H1 (cell line): ENCODE results near the gene SEMA6A. TPM values are rescaled to one million over a fixed set of nuclear protein-coding genes. Genes with fewer than 3 reads are reported as not detected.

Experiments used
- EP300 ChIP-seq, 2 experiments: IDR thresholded peaks; 1 replicate in 1 of 2; 2 replicates in 1 of 2; pipeline ENCODE4 v1.6.1; 2011 to 2012; ENCODE audit warnings: low read depth in 2 of 2, low read length in 2 of 2, mild to moderate bottlenecking in 2 of 2, borderline replicate concordance in 1 of 2, inconsistent platforms in 1 of 2, moderate library complexity in 1 of 2
- POLR2AphosphoS5 ChIP-seq: IDR thresholded peaks from 2 replicates; pipeline ENCODE4 v1.6.1; 2011; ENCODE audit warnings: low read depth, low read length
- TEAD4 ChIP-seq: IDR thresholded peaks from 2 replicates; pipeline ENCODE4 v1.6.1; 2012; ENCODE audit warnings: low read depth, low read length, inconsistent platforms, mixed read lengths
- polyA plus RNA-seq, 7 experiments: library from polyadenylated mRNA; depleted of rRNA in 3 of 7; stranded (reverse) in 5 of 7; unstranded in 2 of 7; fragments of >200 nt in 5 of 7; fragments of 200-250 nt in 2 of 7; gene quantifications; 1 replicate in 5 of 7; 2 replicates in 1 of 7; 4 replicates in 1 of 7; pipeline versions ENCODE4 v1.2.1 to v1.2.3, GENCODE V29; 2011 to 2013; ENCODE audit warnings: missing spikeins in 2 of 7, mixed read lengths in 2 of 7
- total RNA-seq: library from RNA; stranded (reverse); fragmentation: NEBNext Ultra II Directional; extraction: Animal tissue kit (Norgen Biotek cat#: 25700); gene quantifications from 2 replicates; pipeline ENCODE4 v1.2.1, GENCODE V29; 2021

SEMA6A gene
- total and polyA plus RNA-seq, 2 of the 8 experiments (the other 6 are each of a cell fraction or from before 2014, with no cell fraction given), result 78.3 to 277 TPM

- TF ChIP-seq TEAD4, result no peak
- no peak for TF ChIP-seq POLR2AphosphoS5
- TF ChIP-seq EP300 (IDR thresholded peaks at IDR 0.05; ENCODE audit: borderline replicate concordance in 1 of 2, low read depth in 2 of 2, low read length in 2 of 2), result no peak
Measured at GRCh38 chr5:116456036-116456435, 118.6 kb downstream of the SEMA6A start (continued).
